ENCODE measurements around the gene RNU5B-1.

Gene RNU5B-1

GRCh38 chr15:65264863-65265430 lies 39.5 kb upstream of the RNU5B-1 start:
- TF ChIP-seq REST (IDR thresholded peaks at IDR 0.05; ENCODE audit: insufficient replicate concordance, low read depth) (no peak), CTCF (IDR thresholded peaks at IDR 0.05; ENCODE audit: insufficient read depth, low read length) (no peak), SPI1 (IDR thresholded peaks at IDR 0.05; ENCODE audit: borderline replicate concordance, low read depth) (no peak), POLR2AphosphoS5 (IDR thresholded peaks at IDR 0.05; ENCODE audit: low read depth) (no peak), GABPA (IDR thresholded peaks at IDR 0.05; ENCODE audit: low read depth) (no peak)
- H3K27ac ChIP-seq (replicated peaks): no peak overlapping the region
- no peak for DNase-seq (ENCODE audit: low read depth in 1 of 2, low spot score in 1 of 2)
- no peak overlapping the region for H3K4me3 ChIP-seq (replicated peaks; ENCODE audit: insufficient read depth, low read length)
- H3K27me3 ChIP-seq (ENCODE audit: insufficient read depth, poor library complexity, severe bottlenecking): no peaks in the 10 kb centered on the region

GRCh38 chr15:65266469-65266868 lies 38.0 kb upstream of the RNU5B-1 start:
- DNase-seq (ENCODE audit: low read depth in 1 of 2, low spot score in 1 of 2): no peak
- H3K4me3 ChIP-seq (replicated peaks; ENCODE audit: insufficient read depth, low read length): no peak overlapping the region
- TF ChIP-seq GABPA (IDR thresholded peaks at IDR 0.05; ENCODE audit: low read depth) (no peak), CTCF (IDR thresholded peaks at IDR 0.05; ENCODE audit: insufficient read depth, low read length) (no peak), REST (IDR thresholded peaks at IDR 0.05; ENCODE audit: insufficient replicate concordance, low read depth) (no peak), POLR2AphosphoS5 (IDR thresholded peaks at IDR 0.05; ENCODE audit: low read depth) (no peak), SPI1 (IDR thresholded peaks at IDR 0.05; ENCODE audit: borderline replicate concordance, low read depth) (no peak)
- H3K27me3 ChIP-seq (ENCODE audit: insufficient read depth, poor library complexity, severe bottlenecking): no peaks in the 10 kb centered on the region
- H3K27ac ChIP-seq (replicated peaks): no peak overlapping the region

- Histone ChIP-seq H3K4me3 (replicated peaks; ENCODE audit: insufficient read depth, low read length) (no peak overlapping the region), H3K27me3 (ENCODE audit: insufficient read depth, poor library complexity, severe bottlenecking) (no peaks in the 10 kb centered on the region), H3K27ac (replicated peaks) (no peak overlapping the region)
- no peak for DNase-seq (ENCODE audit: low read depth in 1 of 2, low spot score in 1 of 2)
- TF ChIP-seq SPI1 (IDR thresholded peaks at IDR 0.05; ENCODE audit: borderline replicate concordance, low read depth) (no peak), GABPA (IDR thresholded peaks at IDR 0.05; ENCODE audit: low read depth) (no peak), REST (IDR thresholded peaks at IDR 0.05; ENCODE audit: insufficient replicate concordance, low read depth) (no peak), POLR2AphosphoS5 (IDR thresholded peaks at IDR 0.05; ENCODE audit: low read depth) (no peak), CTCF (IDR thresholded peaks at IDR 0.05; ENCODE audit: insufficient read depth, low read length) (no peak)
These were observed 36.1 kb upstream of the RNU5B-1 start for GRCh38 chr15:65268411-65268810.
